ENCODE results near the gene KIF9. TPM values are rescaled to one million over a fixed set of nuclear protein-coding genes. Genes with fewer than 3 reads are reported as not detected.

The KIF9 gene
- total RNA-seq, 1 donor from 2014 or later, result 2.4 TPM

GRCh38 chr3:47298439-47298838 lies 15.8 kb upstream of the KIF9 start:
- no peaks in the 10 kb centered on the region for H3K27me3 Mint-ChIP-seq (ENCODE audit: unreplicated experiment)
- no peak overlapping the region for H3K4me3 Mint-ChIP-seq (ENCODE audit: unreplicated experiment)
- no peaks in the 10 kb centered on the region for H3K36me3 Mint-ChIP-seq (ENCODE audit: unreplicated experiment)
- H3K27ac Mint-ChIP-seq (ENCODE audit: unreplicated experiment), result no peak overlapping the region
- no peak for DNase-seq
- H3K4me1 Mint-ChIP-seq (ENCODE audit: low read depth, unreplicated experiment), result peaks cover 8% of the 10 kb centered on the region
- H3K9me3 Mint-ChIP-seq (ENCODE audit: unreplicated experiment), result peaks cover 2% of the 10 kb centered on the region
- TF ChIP-seq CTCF (IDR thresholded peaks at IDR 0.05; ENCODE audit: partially characterized antibody, unreplicated experiment), result no peak

GRCh38 chr3:47296562-47297302 lies 14.1 kb upstream of the KIF9 start:
- DNase-seq, result no peak
- H3K4me1 Mint-ChIP-seq (ENCODE audit: low read depth, unreplicated experiment), result peaks cover 8% of the 10 kb centered on the region
- peaks cover 2% of the 10 kb centered on the region for H3K9me3 Mint-ChIP-seq (ENCODE audit: unreplicated experiment)
- no peaks in the 10 kb centered on the region for H3K27me3 Mint-ChIP-seq (ENCODE audit: unreplicated experiment)
- H3K27ac Mint-ChIP-seq (ENCODE audit: unreplicated experiment), result no peak overlapping the region
- no peak overlapping the region for H3K4me3 Mint-ChIP-seq (ENCODE audit: unreplicated experiment)
- no peaks in the 10 kb centered on the region for H3K36me3 Mint-ChIP-seq (ENCODE audit: unreplicated experiment)
- TF ChIP-seq CTCF (IDR thresholded peaks at IDR 0.05; ENCODE audit: partially characterized antibody, unreplicated experiment), result no peak

- no peak for TF ChIP-seq CTCF (IDR thresholded peaks at IDR 0.05; ENCODE audit: partially characterized antibody, unreplicated experiment)
- Mint-ChIP-seq H3K36me3 (ENCODE audit: unreplicated experiment) (no peaks in the 10 kb centered on the region), H3K4me1 (ENCODE audit: low read depth, unreplicated experiment) (peaks cover 8% of the 10 kb centered on the region), H3K27ac (ENCODE audit: unreplicated experiment) (no peak overlapping the region), H3K27me3 (ENCODE audit: unreplicated experiment) (no peaks in the 10 kb centered on the region), H3K4me3 (ENCODE audit: unreplicated experiment) (no peak overlapping the region), H3K9me3 (ENCODE audit: unreplicated experiment) (peaks cover 2% of the 10 kb centered on the region)
- no peak for DNase-seq
Observed at GRCh38 chr3:47295976-47296375, 13.4 kb upstream of the KIF9 start.

- no peak for TF ChIP-seq CTCF (IDR thresholded peaks at IDR 0.05; ENCODE audit: partially characterized antibody, unreplicated experiment)
- Mint-ChIP-seq H3K9me3 (ENCODE audit: unreplicated experiment) (peaks cover 2% of the 10 kb centered on the region), H3K4me3 (ENCODE audit: unreplicated experiment) (no peak overlapping the region), H3K27ac (ENCODE audit: unreplicated experiment) (no peak overlapping the region), H3K27me3 (ENCODE audit: unreplicated experiment) (no peaks in the 10 kb centered on the region), H3K36me3 (ENCODE audit: unreplicated experiment) (no peaks in the 10 kb centered on the region), H3K4me1 (ENCODE audit: low read depth, unreplicated experiment) (peaks cover 8% of the 10 kb centered on the region)
- no peak for DNase-seq
Observed at GRCh38 chr3:47295322-47295721, 12.7 kb upstream of the KIF9 start.

GRCh38 chr3:47294392-47294791 lies 11.8 kb upstream of the KIF9 start:
- H3K27ac Mint-ChIP-seq (ENCODE audit: unreplicated experiment), result no peak overlapping the region
- peaks cover 8% of the 10 kb centered on the region for H3K4me1 Mint-ChIP-seq (ENCODE audit: low read depth, unreplicated experiment)
- H3K9me3 Mint-ChIP-seq (ENCODE audit: unreplicated experiment), result peaks cover 3% of the 10 kb centered on the region
- no peak for DNase-seq
- H3K36me3 Mint-ChIP-seq (ENCODE audit: unreplicated experiment), result no peaks in the 10 kb centered on the region
- no peaks in the 10 kb centered on the region for H3K27me3 Mint-ChIP-seq (ENCODE audit: unreplicated experiment)
- no peak for TF ChIP-seq CTCF (IDR thresholded peaks at IDR 0.05; ENCODE audit: partially characterized antibody, unreplicated experiment)
- H3K4me3 Mint-ChIP-seq (ENCODE audit: unreplicated experiment), result no peak overlapping the region
